Activated CD4-positive, alpha-beta T cell treated with anti-CD3 and anti-CD28 coated beads, Interleukin-2, amount 50 U/mL, for 48 hours (primary cell): ENCODE data around the gene TIAM1.
A peak's percentile ranks its signal among the peaks of the same experiment; 100 is the strongest.

Experiments
- DNase-seq, 2 experiments: peaks; one replicate each; pipeline ENCODE4 v3.0.0-alpha.2; 2020

The TIAM1 gene

GRCh38 chr21:31124010-31124409, 220.1 kb downstream of the TIAM1 start:
- DNase-seq = no peak

- DNase-seq = no peak
These were observed 224.9 kb downstream of the TIAM1 start for GRCh38 chr21:31119199-31119598.

- no peak for DNase-seq
These were observed 226.7 kb downstream of the TIAM1 start for GRCh38 chr21:31117128-31117916.

GRCh38 chr21:31115249-31115648, 228.8 kb downstream of the TIAM1 start:
- no peak for DNase-seq

GRCh38 chr21:31111093-31111492, 233.0 kb downstream of the TIAM1 start:
- DNase-seq = no peak

- no peak for DNase-seq
These were observed 233.6 kb downstream of the TIAM1 start for GRCh38 chr21:31110430-31110829.

- DNase-seq = no peak
These were observed 236.2 kb downstream of the TIAM1 start for GRCh38 chr21:31107871-31108270.

GRCh38 chr21:31107176-31107785, 236.8 kb downstream of the TIAM1 start:
- DNase-seq = no peak

- no peak for DNase-seq
These were observed 240.3 kb downstream of the TIAM1 start for GRCh38 chr21:31103571-31104265.

- DNase-seq = no peak
These were observed 240.9 kb downstream of the TIAM1 start for GRCh38 chr21:31103163-31103562.

GRCh38 chr21:31099122-31099521, 244.9 kb downstream of the TIAM1 start:
- no peak for DNase-seq

- peak; percentile 81 to 84 for DNase-seq
These were observed 245.5 kb downstream of the TIAM1 start for GRCh38 chr21:31098576-31099005.

- DNase-seq = no peak
These were observed 251.0 kb downstream of the TIAM1 start for GRCh38 chr21:31092832-31093625.

- no peak for DNase-seq
These were observed 253.7 kb downstream of the TIAM1 start for GRCh38 chr21:31090376-31090775.

GRCh38 chr21:31088474-31088751, 255.6 kb downstream of the TIAM1 start:
- no peak for DNase-seq

- no peak for DNase-seq
These were observed 256.2 kb downstream of the TIAM1 start for GRCh38 chr21:31087639-31088473.

GRCh38 chr21:31084689-31085088, 259.4 kb downstream of the TIAM1 start:
- no peak for DNase-seq

- no peak for DNase-seq
These were observed 265.3 kb downstream of the TIAM1 start for GRCh38 chr21:31078796-31079195.

GRCh38 chr21:31078216-31078615, 265.8 kb downstream of the TIAM1 start:
- no peak for DNase-seq

GRCh38 chr21:31075848-31076247, 268.2 kb downstream of the TIAM1 start:
- DNase-seq = no peak

- no peak for DNase-seq
These were observed 271.5 kb downstream of the TIAM1 start for GRCh38 chr21:31072533-31072932.
